Suprapubic skin (tissue), 4 donors: ENCODE data around the gene LRIT3.

Experiments
- CTCF ChIP-seq, 2 donors: fragments of 200-600 bp in 1 of 2; fragments of 450-650 bp in 1 of 2; sonication (generic) in 1 of 2; IDR thresholded peaks; one replicate each; pipeline ENCODE4 v1.5.1; 2016 to 2019; ENCODE audit warnings: antibody characterized with exemption in 2 of 2, mild to moderate bottlenecking in 1 of 2, moderate library complexity in 1 of 2
- EP300 ChIP-seq: sonication (generic); formaldehyde crosslinking; IDR thresholded peaks from one replicate; pipeline ENCODE4 v1.6.1; 2017; ENCODE audit warnings: antibody characterized with exemption
- POLR2A ChIP-seq, 2 donors: fragments of 450-650 bp; IDR thresholded peaks; one replicate each; pipeline ENCODE4 v1.6.1; 2017; ENCODE audit warnings: antibody characterized with exemption in 2 of 2, mild to moderate bottlenecking in 2 of 2, moderate library complexity in 2 of 2
- POLR2AphosphoS5 ChIP-seq, 3 donors: sonication (generic); formaldehyde crosslinking; IDR thresholded peaks; one replicate each; pipeline ENCODE4 v1.6.1; 2017; ENCODE audit warnings: antibody characterized with exemption in 3 of 3

GRCh38 chr4:109879636-109880314, 31.9 kb downstream of the LRIT3 start:
- TF ChIP-seq EP300 (no peak), POLR2AphosphoS5 (IDR thresholded peaks at IDR 0.05) (no peak), CTCF (IDR thresholded peaks at IDR 0.05) (no peak), POLR2A (IDR thresholded peaks at IDR 0.05) (no peak)
